Lower leg skin (tissue), 3 donors: ENCODE results near the gene NUP62.

Experiments
- POLR2A ChIP-seq, 2 donors: fragments of 450-650 bp; IDR thresholded peaks; one replicate each; pipeline ENCODE4 v1.6.1; 2016 to 2017; ENCODE audit warnings: antibody characterized with exemption in 2 of 2, mild to moderate bottlenecking in 1 of 2, moderate library complexity in 1 of 2
- TF ChIP-seq, protein P1 (sequence below), 3 donors: fragments of 450-650 bp; IDR thresholded peaks; one replicate each; pipeline ENCODE4 v1.5.1; 2016; ENCODE audit warnings: antibody characterized with exemption in 3 of 3, mild to moderate bottlenecking in 3 of 3, moderate library complexity in 2 of 3

DNA sequence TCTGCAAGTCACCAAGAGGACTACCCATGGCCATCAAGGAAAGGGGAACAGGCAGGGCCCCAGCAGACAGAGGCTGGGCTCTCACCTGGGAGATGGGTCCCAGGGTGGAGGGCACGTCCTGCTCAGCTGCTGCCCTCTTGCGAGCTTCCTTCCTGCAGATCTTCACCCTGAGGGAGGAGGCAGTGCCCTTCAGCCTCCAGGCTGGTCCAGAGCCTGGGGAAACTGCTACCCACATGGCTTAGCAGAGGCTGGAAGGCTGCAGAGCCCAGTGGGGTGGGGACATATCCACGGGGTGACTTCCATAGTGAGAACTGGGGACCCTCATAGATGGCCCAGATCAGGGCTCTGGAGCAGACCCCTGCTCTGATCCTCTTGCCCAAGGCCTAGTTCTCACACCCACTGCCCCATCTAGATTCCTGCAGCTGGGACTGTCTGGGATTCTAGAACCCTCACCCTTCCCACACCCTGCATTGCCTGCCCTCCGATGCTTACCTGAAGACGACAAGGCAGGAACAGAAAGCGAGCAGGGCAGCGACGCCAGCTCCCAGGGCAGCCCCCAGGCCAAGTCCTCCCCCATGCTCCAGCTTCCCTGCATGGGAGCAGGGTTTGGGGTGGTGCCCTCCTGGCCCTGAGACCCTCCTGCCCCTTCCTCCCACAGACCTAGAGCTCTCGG, 22.6 kb upstream of the NUP62 start:
- TF ChIP-seq POLR2A (IDR thresholded peaks at IDR 0.05) = no peak
- TF ChIP-seq, protein P1, sequence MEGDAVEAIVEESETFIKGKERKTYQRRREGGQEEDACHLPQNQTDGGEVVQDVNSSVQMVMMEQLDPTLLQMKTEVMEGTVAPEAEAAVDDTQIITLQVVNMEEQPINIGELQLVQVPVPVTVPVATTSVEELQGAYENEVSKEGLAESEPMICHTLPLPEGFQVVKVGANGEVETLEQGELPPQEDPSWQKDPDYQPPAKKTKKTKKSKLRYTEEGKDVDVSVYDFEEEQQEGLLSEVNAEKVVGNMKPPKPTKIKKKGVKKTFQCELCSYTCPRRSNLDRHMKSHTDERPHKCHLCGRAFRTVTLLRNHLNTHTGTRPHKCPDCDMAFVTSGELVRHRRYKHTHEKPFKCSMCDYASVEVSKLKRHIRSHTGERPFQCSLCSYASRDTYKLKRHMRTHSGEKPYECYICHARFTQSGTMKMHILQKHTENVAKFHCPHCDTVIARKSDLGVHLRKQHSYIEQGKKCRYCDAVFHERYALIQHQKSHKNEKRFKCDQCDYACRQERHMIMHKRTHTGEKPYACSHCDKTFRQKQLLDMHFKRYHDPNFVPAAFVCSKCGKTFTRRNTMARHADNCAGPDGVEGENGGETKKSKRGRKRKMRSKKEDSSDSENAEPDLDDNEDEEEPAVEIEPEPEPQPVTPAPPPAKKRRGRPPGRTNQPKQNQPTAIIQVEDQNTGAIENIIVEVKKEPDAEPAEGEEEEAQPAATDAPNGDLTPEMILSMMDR (IDR thresholded peaks at IDR 0.05) = no peak
